Naive thymus-derived CD8-positive, alpha-beta T cell (primary cell): ENCODE measurements around the gene TIMM29. TPM values are rescaled to one million over a fixed set of nuclear protein-coding genes. Genes with fewer than 3 reads are reported as not detected.
A peak's percentile ranks its signal among the peaks of the same experiment; 100 is the strongest.

ENCODE experiments used
- ATAC-seq, 2 donors: fragments of 150-1000 bp; cut with Tn5 transposase in 1 of 2; sonication (Bioruptor Pico), chemical (Tn5 transposase) in 1 of 2; 1 replicate in 1 of 2; 2 replicates in 1 of 2; pipeline ENCODE4 v1.10.0; 2021; ENCODE audit warnings: mild to moderate bottlenecking in 2 of 2, moderate library complexity in 2 of 2
- POLR2A ChIA-PET: fragments of 350-600 bp; sonication (Branson Sonifier 250); formaldehyde crosslinking; loops from one replicate; lab custom pipeline; 2021; ENCODE audit warnings: antibody characterized with exemption; lab: Charles Lee
- DNase-seq, 10 donors: peaks; one replicate each; pipeline versions ENCODE4 v3.0.0 to v3.0.0-alpha.2; 2020 to 2022
- H3K27ac Mint-ChIP-seq, 10 donors: one replicate each; pipeline ENCODE4 v1.8.0; 2020 to 2022; ENCODE audit warnings: mild to moderate bottlenecking in 10 of 10, mixed read lengths in 10 of 10, moderate library complexity in 4 of 10, inconsistent platforms in 1 of 10
- H3K27me3 Mint-ChIP-seq, 5 donors: one replicate each; pipeline ENCODE4 v1.8.0; 2021 to 2022; ENCODE audit warnings: mixed read lengths in 5 of 5
- H3K36me3 Mint-ChIP-seq, 3 donors: one replicate each; pipeline ENCODE4 v1.8.0; 2020 to 2022; ENCODE audit warnings: mixed read lengths in 3 of 3, mild to moderate bottlenecking in 2 of 3, inconsistent platforms in 1 of 3
- H3K4me1 Mint-ChIP-seq, 4 donors: one replicate each; pipeline ENCODE4 v1.8.0; 2021 to 2022; ENCODE audit warnings: mixed read lengths in 4 of 4
- H3K4me3 Mint-ChIP-seq, 10 donors: one replicate each; pipeline ENCODE4 v1.8.0; 2020 to 2022; ENCODE audit warnings: mild to moderate bottlenecking in 10 of 10, mixed read lengths in 10 of 10, moderate library complexity in 6 of 10, inconsistent platforms in 1 of 10
- H3K9me3 Mint-ChIP-seq, 9 donors: one replicate each; pipeline ENCODE4 v1.8.0; 2020 to 2022; ENCODE audit warnings: mixed read lengths in 9 of 9, mild to moderate bottlenecking in 3 of 9, inconsistent platforms in 1 of 9, moderate library complexity in 1 of 9
- polyA plus RNA-seq, 3 donors: library from polyadenylated mRNA; unstranded; fragments of 300-500 nt; fragmentation: Illumina TruSeq; gene quantifications; one replicate each; pipeline ENCODE4 v1.2.3, GENCODE V29; 2021
- total RNA-seq, 8 experiments: library from RNA in 2 of 8; stranded (reverse) in 2 of 8; gene quantifications; one replicate each; pipeline ENCODE4 v1.2.3 and lab custom pipeline; 2021 to 2026

The TIMM29 gene
- total and polyA plus RNA-seq, 5 experiments from 2014 or later: 23.8 to 40.9 (median 32.9) TPM

- peaks cover 8 to 16% (median 10%) of the 10 kb centered on the region in 4 donors for H3K4me1 Mint-ChIP-seq
- no peaks in the 10 kb centered on the region for H3K9me3 Mint-ChIP-seq
- ATAC-seq: no peak
- peak overlapping the region in 1 of 10 donors; percentile 40 for H3K27ac Mint-ChIP-seq
- POLR2A ChIA-PET: no interaction called here
- H3K27me3 Mint-ChIP-seq: no peaks in the 10 kb centered on the region
- DNase-seq: no peak
- H3K36me3 Mint-ChIP-seq: peaks cover 0 to 3% (median 0%) of the 10 kb centered on the region in 3 donors
- no peak overlapping the region for H3K4me3 Mint-ChIP-seq
These were observed 33.7 kb upstream of the TIMM29 start for GRCh38 chr19:10894911-10895213.

GRCh38 chr19:10895363-10895762, 33.2 kb upstream of the TIMM29 start:
- DNase-seq (no peak), ATAC-seq (no peak)
- peaks cover 0 to 3% (median 0%) of the 10 kb centered on the region in 3 donors for H3K36me3 Mint-ChIP-seq
- POLR2A ChIA-PET: no interaction called here
- H3K9me3 Mint-ChIP-seq: no peaks in the 10 kb centered on the region
- H3K27me3 Mint-ChIP-seq: no peaks in the 10 kb centered on the region
- H3K4me3 Mint-ChIP-seq: no peak overlapping the region
- peaks cover 8 to 19% (median 10%) of the 10 kb centered on the region in 4 donors for H3K4me1 Mint-ChIP-seq
- no peak overlapping the region for H3K27ac Mint-ChIP-seq

DNA sequence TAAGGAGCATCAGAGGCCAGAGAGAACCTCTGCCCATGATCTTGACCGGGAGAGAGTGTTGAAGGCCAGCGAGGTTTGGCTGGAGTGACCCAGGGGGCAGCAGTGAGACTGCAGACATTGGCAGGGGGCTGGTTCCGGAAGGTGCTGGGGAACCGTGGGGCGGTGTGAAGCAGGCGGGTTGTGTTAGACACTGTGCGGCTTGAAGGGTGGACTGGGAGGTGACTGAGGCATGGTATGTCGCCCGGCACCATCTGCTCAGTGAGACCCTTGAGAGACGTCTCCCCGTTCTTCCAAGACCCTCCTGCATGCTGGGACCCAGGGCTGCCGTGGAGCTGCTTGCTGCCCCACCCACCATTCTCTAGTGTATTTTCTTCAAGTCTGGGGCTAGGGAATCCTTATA, 32.7 kb upstream of the TIMM29 start:
- ATAC-seq (no peak), DNase-seq (no peak)
- Mint-ChIP-seq H3K4me1 (peaks cover 8 to 20% (median 10%) of the 10 kb centered on the region in 4 donors), H3K27ac (peak overlapping the region in 2 of 10 donors; percentile 52 to 53), H3K36me3 (peaks cover 0 to 3% (median 0%) of the 10 kb centered on the region in 3 donors), H3K4me3 (no peak overlapping the region), H3K9me3 (no peaks in the 10 kb centered on the region), H3K27me3 (no peaks in the 10 kb centered on the region)
- POLR2A ChIA-PET: no interaction called here

DNA sequence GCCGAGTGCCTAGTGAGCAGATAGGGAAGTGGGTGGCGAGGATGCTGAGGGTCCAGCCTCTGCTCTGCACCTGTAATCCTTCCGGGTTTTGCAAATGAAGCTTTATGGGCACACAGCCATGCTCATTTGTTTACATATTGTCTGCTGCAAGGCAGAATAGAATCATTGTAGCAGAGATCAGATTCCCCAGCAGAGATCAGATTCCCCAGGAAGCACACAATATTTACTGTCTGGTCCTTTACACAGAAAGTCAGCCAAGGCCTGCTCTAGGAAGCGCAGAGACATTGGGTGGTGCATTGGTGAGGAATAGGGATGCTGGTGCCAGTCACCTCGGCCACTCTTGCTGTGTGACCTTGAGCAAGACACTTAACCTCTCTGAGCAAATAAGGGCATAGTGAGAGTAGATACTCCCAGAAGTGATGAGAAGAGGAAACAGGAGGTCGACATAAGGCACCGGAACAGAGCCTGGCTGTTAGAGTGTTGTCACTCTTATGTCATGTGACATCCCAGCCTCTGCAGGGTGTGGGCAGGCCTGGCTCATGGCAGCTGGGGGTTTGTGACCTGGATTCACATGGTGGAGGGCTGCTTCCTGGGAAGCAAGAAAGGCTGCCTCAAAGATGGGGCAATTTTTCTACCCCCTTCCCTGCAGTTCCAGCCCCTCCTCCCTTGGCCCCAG, 31.6 kb upstream of the TIMM29 start:
- POLR2A ChIA-PET: no interaction called here
- no peak for DNase-seq
- peaks cover 8 to 19% (median 9%) of the 10 kb centered on the region in 4 donors for H3K4me1 Mint-ChIP-seq

GRCh38 chr19:10898633-10899032, 30.0 kb upstream of the TIMM29 start:
- POLR2A ChIA-PET: interaction anchor here (0.6 to 1.0 kb wide), 2 partner anchors 16 to 31 kb away, joined by 4 to 7 read pairs; no protein-coding TSS in a partner anchor
- H3K27me3 Mint-ChIP-seq: no peaks in the 10 kb centered on the region
- peaks cover 0 to 12% (median 3%) of the 10 kb centered on the region in 9 donors for H3K9me3 Mint-ChIP-seq
- H3K27ac Mint-ChIP-seq: no peak overlapping the region
- peaks cover 8 to 17% (median 9%) of the 10 kb centered on the region in 4 donors for H3K4me1 Mint-ChIP-seq
- no peak for DNase-seq
- no peak overlapping the region for H3K4me3 Mint-ChIP-seq
- H3K36me3 Mint-ChIP-seq: peaks cover 3 to 11% (median 6%) of the 10 kb centered on the region in 3 donors
- no peak for ATAC-seq

More for the DNA sequence above, 31.6 kb upstream of the TIMM29 start:
- peaks cover 0 to 3% (median 0%) of the 10 kb centered on the region in 3 donors for H3K36me3 Mint-ChIP-seq
- H3K9me3 Mint-ChIP-seq: no peaks in the 10 kb centered on the region
- H3K27ac Mint-ChIP-seq: peak overlapping the region in 3 of 10 donors; percentile 1 to 59 (median 53)
- no peaks in the 10 kb centered on the region for H3K27me3 Mint-ChIP-seq
- no peak overlapping the region for H3K4me3 Mint-ChIP-seq
- peak in 1 of 2 donors; percentile 39 for ATAC-seq

DNA sequence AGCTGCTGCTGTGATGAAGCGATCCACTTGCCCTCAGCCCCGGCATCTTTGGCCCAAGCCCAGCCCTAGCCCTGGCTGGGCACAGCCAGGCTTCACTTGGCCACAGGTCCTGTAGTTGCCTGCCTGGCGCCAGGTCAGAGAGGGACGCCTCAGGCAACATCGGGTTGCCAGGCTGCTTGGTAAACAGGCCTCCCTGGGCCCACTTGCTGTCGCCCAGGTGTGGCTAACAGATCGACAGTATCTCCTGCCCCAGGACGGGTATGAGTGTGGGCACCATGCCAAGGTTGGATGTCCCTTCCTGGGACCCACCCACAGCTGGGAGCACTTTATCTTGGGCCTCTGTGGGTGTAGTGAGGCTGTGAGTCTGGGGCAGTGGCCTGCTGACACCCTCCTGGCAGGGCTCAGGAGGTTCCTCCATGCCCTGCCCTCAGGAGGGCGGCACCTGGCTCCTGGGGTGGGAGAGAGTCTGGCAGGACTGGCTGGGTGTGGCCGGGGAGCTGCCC, 29.4 kb upstream of the TIMM29 start:
- DNase-seq: no peak
- POLR2A ChIA-PET: interaction anchor here (0.6 to 1.0 kb wide), 3 partner anchors 16 to 373 kb away, joined by 3 to 7 read pairs (median 4); no protein-coding TSS in a partner anchor
- no peak overlapping the region for H3K27ac Mint-ChIP-seq
- peaks cover 3 to 11% (median 6%) of the 10 kb centered on the region in 3 donors for H3K36me3 Mint-ChIP-seq
- H3K4me1 Mint-ChIP-seq: peaks cover 7 to 17% (median 9%) of the 10 kb centered on the region in 4 donors
- no peak overlapping the region for H3K4me3 Mint-ChIP-seq
- no peaks in the 10 kb centered on the region for H3K27me3 Mint-ChIP-seq
- H3K9me3 Mint-ChIP-seq: peaks cover 0 to 12% (median 3%) of the 10 kb centered on the region in 9 donors
- no peak for ATAC-seq

- POLR2A ChIA-PET: no interaction called here
- no peak for DNase-seq
- Mint-ChIP-seq H3K27ac (no peak overlapping the region), H3K4me1 (peaks cover 0 to 1% (median 0%) of the 10 kb centered on the region in 4 donors), H3K9me3 (peaks cover 0 to 7% (median under 1%) of the 10 kb centered on the region in 9 donors), H3K4me3 (no peak overlapping the region), H3K27me3 (no peaks in the 10 kb centered on the region), H3K36me3 (peaks cover 4 to 43% (median 13%) of the 10 kb centered on the region in 3 donors)
- no peak for ATAC-seq
These were observed 20.7 kb upstream of the TIMM29 start for GRCh38 chr19:10907925-10908324.

- H3K27me3 Mint-ChIP-seq: no peaks in the 10 kb centered on the region
- H3K4me3 Mint-ChIP-seq: no peak overlapping the region
- no peak overlapping the region for H3K27ac Mint-ChIP-seq
- peaks cover 0 to 1% (median 0%) of the 10 kb centered on the region in 4 donors for H3K4me1 Mint-ChIP-seq
- ATAC-seq (no peak), DNase-seq (no peak)
- H3K36me3 Mint-ChIP-seq: peaks cover 0 to 46% (median 8%) of the 10 kb centered on the region in 3 donors
- POLR2A ChIA-PET: no interaction called here
- H3K9me3 Mint-ChIP-seq: peaks cover 0 to 3% (median 0%) of the 10 kb centered on the region in 9 donors
These were observed 20.1 kb upstream of the TIMM29 start for GRCh38 chr19:10908380-10908960.

- DNase-seq (no peak), ATAC-seq (no peak)
- no peaks in the 10 kb centered on the region for H3K9me3 Mint-ChIP-seq
- H3K27ac Mint-ChIP-seq: peak overlapping the region in 1 of 10 donors; percentile 51
- peaks cover 0 to 50% (median 7%) of the 10 kb centered on the region in 3 donors for H3K36me3 Mint-ChIP-seq
- H3K4me1 Mint-ChIP-seq: no peaks in the 10 kb centered on the region
- no peaks in the 10 kb centered on the region for H3K27me3 Mint-ChIP-seq
- no peak overlapping the region for H3K4me3 Mint-ChIP-seq
- POLR2A ChIA-PET: interaction anchor here (0.7 kb wide), 1 partner anchor 19 kb away, joined by 3 read pairs; no protein-coding TSS in a partner anchor
These were observed 16.8 kb upstream of the TIMM29 start for GRCh38 chr19:10911579-10912363.

DNA sequence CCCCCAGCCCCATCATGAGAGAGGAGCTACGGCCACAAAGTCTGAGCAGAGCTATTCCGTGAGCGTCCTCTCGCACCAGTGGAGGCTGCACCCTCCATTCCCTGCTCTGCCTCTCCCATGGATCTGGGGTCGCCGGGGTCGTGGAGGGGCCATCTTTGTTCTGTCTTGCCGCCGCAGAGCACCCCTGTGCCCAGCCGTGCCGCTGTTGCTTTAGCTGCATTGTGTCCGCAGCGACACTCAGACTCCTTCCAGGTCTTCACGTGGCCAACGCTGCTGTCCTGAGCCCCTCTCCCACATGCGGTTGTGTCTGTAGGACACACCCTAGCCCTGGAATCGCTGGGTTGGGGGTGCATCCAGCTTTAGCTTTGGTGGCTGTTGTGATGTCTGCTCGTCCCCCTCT, 16.0 kb upstream of the TIMM29 start:
- Mint-ChIP-seq H3K9me3 (no peaks in the 10 kb centered on the region), H3K27me3 (no peaks in the 10 kb centered on the region), H3K27ac (no peak overlapping the region), H3K4me1 (no peaks in the 10 kb centered on the region), H3K36me3 (peaks cover 0 to 48% (median 7%) of the 10 kb centered on the region in 3 donors), H3K4me3 (no peak overlapping the region)
- DNase-seq: no peak
- POLR2A ChIA-PET: no interaction called here
- no peak for ATAC-seq

DNA sequence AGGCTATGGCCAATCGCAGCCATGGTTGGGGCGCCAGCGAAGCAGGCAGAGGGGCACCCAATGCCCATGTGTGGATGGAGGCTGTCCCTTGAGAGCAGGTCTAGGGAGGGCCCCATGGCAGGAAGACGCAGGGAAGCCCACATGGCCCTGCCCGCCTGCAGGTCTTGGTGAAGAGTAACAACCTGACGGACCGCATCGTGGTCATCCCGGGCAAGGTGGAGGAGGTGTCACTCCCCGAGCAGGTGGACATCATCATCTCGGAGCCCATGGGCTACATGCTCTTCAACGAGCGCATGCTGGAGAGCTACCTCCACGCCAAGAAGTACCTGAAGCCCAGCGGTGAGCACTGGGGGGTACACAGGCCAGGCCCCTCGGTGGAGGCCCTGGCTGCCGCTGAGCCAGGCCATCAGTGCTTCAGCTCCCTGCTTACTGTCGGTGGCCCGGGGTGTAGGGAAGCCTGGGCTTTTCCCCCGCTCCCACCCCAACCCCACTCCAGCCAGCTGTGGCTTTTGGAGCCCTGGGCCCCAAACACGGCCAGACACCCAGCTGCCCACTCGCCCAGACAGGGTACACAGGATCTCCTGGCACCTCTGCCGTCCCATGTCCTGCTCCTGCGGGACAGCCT, 14.8 kb upstream of the TIMM29 start:
- ATAC-seq (no peak), DNase-seq (no peak)
- no peaks in the 10 kb centered on the region for H3K9me3 Mint-ChIP-seq
- H3K36me3 Mint-ChIP-seq: peaks cover 0 to 42% (median 9%) of the 10 kb centered on the region in 3 donors
- POLR2A ChIA-PET: no interaction called here
- H3K27ac Mint-ChIP-seq: no peak overlapping the region
- no peak overlapping the region for H3K4me3 Mint-ChIP-seq
- no peaks in the 10 kb centered on the region for H3K4me1 Mint-ChIP-seq
- no peaks in the 10 kb centered on the region for H3K27me3 Mint-ChIP-seq
